ENCODE results near the gene HOXC4.

DNA sequence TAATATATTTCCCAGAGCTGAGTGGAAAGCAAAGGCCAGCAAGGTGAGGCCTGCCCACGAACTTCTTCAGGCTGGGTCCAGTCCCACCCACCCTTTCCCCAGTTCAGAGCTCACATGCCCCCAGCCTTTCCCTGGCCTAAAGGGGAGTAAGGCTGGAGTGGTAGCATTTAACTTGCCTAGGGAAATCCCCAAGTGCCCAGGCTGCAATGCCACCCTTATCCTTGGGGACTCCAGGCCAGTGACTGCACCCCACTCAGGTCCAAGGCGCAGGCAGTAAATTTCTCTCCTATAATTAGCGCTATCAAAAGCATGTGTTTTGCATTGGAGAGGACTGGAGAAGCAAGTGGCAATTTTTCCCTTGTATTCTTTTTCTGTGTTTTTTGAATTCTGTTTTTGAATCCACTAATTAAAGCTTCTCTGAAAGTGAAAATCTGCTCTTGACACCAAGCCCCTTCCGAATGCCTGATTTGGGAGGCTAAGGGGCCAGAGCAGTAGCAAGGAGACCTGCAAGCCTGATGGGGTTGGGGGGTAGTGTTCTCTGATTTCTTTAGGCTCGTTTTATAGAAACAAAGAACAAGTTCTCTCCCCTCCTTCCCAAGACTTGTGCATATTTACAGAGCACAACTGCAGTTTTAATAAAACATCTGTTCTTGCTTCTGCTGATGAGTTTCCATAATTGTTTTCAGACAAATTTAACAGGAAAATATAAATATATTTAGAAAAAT is 28.9 kb upstream of the HOXC4 start:
- TF ChIP-seq, protein P1, sequence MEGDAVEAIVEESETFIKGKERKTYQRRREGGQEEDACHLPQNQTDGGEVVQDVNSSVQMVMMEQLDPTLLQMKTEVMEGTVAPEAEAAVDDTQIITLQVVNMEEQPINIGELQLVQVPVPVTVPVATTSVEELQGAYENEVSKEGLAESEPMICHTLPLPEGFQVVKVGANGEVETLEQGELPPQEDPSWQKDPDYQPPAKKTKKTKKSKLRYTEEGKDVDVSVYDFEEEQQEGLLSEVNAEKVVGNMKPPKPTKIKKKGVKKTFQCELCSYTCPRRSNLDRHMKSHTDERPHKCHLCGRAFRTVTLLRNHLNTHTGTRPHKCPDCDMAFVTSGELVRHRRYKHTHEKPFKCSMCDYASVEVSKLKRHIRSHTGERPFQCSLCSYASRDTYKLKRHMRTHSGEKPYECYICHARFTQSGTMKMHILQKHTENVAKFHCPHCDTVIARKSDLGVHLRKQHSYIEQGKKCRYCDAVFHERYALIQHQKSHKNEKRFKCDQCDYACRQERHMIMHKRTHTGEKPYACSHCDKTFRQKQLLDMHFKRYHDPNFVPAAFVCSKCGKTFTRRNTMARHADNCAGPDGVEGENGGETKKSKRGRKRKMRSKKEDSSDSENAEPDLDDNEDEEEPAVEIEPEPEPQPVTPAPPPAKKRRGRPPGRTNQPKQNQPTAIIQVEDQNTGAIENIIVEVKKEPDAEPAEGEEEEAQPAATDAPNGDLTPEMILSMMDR (IDR thresholded peaks at IDR 0.05; ENCODE audit: extremely low read depth in 1 of 2, insufficient read depth in 1 of 2, low read depth in 1 of 2, low read length in 2 of 2), result no peak
- no peak for TF ChIP-seq FOS (IDR thresholded peaks at IDR 0.05; ENCODE audit: borderline replicate concordance, insufficient read depth, low read length)
- no peak for TF ChIP-seq POLR2AphosphoS5 (IDR thresholded peaks at IDR 0.05; ENCODE audit: insufficient read depth, low read depth, low read length)
